WERI-Rb-1 (cell line): ENCODE results near the gene KRT85.

Experiments
- DNase-seq: peaks from one replicate; pipeline ENCODE4 v3.0.0-alpha.2; 2020
- H3K27ac ChIP-seq: fragments of 250-450 bp; sonication (Bioruptor Pico); 2 replicates; pipeline ENCODE4 v1.5.1; 2020; ENCODE audit warnings: mild to moderate bottlenecking, moderate library complexity
- H3K27me3 ChIP-seq: fragments of 250-450 bp; sonication (Bioruptor Pico); 2 replicates; pipeline ENCODE4 v1.5.1; 2021; ENCODE audit warnings: mild to moderate bottlenecking, low read depth, moderate library complexity; ENCODE audit not compliant: insufficient read depth, severe bottlenecking
- H3K36me3 ChIP-seq: fragments of 250-450 bp; sonication (Bioruptor Pico); 2 replicates; pipeline ENCODE4 v1.5.1; 2020; ENCODE audit warnings: mild to moderate bottlenecking, moderate library complexity
- H3K4me3 ChIP-seq: 2 replicates; pipeline ENCODE4 v1.5.1; 2011; ENCODE audit warnings: low read depth, mild to moderate bottlenecking, control low read depth, low read length
- H3K9me3 ChIP-seq: fragments of 250-450 bp; sonication (Bioruptor Pico); 2 replicates; pipeline ENCODE4 v1.5.1; 2021; ENCODE audit warnings: mild to moderate bottlenecking, moderate library complexity; ENCODE audit not compliant: severe bottlenecking
- CTCF ChIP-seq: IDR thresholded peaks from 2 replicates; pipeline ENCODE4 v1.5.1; 2011; ENCODE audit warnings: low read depth, mild to moderate bottlenecking, control low read depth, inconsistent platforms, low read length

KRT85 gene

GRCh38 chr12:52331039-52331438, 36.2 kb downstream of the KRT85 start:
- Histone ChIP-seq H3K27ac (no peak overlapping the region), H3K4me3 (no peak overlapping the region), H3K27me3 (peaks cover 5% of the 10 kb centered on the region), H3K9me3 (no peaks in the 10 kb centered on the region), H3K36me3 (no peaks in the 10 kb centered on the region)
- no peak for DNase-seq
- no peak for TF ChIP-seq CTCF

GRCh38 chr12:52327830-52328500, 39.3 kb downstream of the KRT85 start:
- Histone ChIP-seq H3K4me3 (no peak overlapping the region), H3K27ac (no peak overlapping the region), H3K9me3 (no peaks in the 10 kb centered on the region), H3K36me3 (no peaks in the 10 kb centered on the region), H3K27me3 (peaks cover 9% of the 10 kb centered on the region)
- no peak for TF ChIP-seq CTCF
- DNase-seq = no peak

GRCh38 chr12:52327052-52327829, 40.0 kb downstream of the KRT85 start:
- Histone ChIP-seq H3K4me3 (no peak overlapping the region), H3K9me3 (no peaks in the 10 kb centered on the region), H3K27me3 (peaks cover 14% of the 10 kb centered on the region), H3K36me3 (no peaks in the 10 kb centered on the region), H3K27ac (no peak overlapping the region)
- DNase-seq = peak; percentile 76
- peak; percentile 96 for TF ChIP-seq CTCF

GRCh38 chr12:52324153-52324444, 43.2 kb downstream of the KRT85 start:
- no peaks in the 10 kb centered on the region for H3K36me3 ChIP-seq
- H3K27me3 ChIP-seq = peaks cover 31% of the 10 kb centered on the region
- no peak for DNase-seq
- no peaks in the 10 kb centered on the region for H3K9me3 ChIP-seq
- TF ChIP-seq CTCF = no peak
- no peak overlapping the region for H3K27ac ChIP-seq
- no peak overlapping the region for H3K4me3 ChIP-seq

- Histone ChIP-seq H3K27me3 (peaks cover 31% of the 10 kb centered on the region), H3K27ac (no peak overlapping the region), H3K36me3 (no peaks in the 10 kb centered on the region), H3K9me3 (no peaks in the 10 kb centered on the region), H3K4me3 (no peak overlapping the region)
- DNase-seq = no peak
- TF ChIP-seq CTCF = no peak
These were observed 43.7 kb downstream of the KRT85 start for GRCh38 chr12:52323416-52324152.
